GM12865 (cell line): ENCODE data around the gene CELF2.

Experiments used
- DNase-seq: peaks from one replicate; pipeline ENCODE4 v3.0.0; 2010; ENCODE audit warnings: low read depth
- H3K4me3 ChIP-seq: 2 replicates; pipeline ENCODE4 v1.5.1; 2011; ENCODE audit warnings: mild to moderate bottlenecking, low read depth, low read length, control low read depth
- CTCF ChIP-seq: IDR thresholded peaks from 2 replicates; pipeline ENCODE4 v1.5.1; 2011; ENCODE audit warnings: low read length, control low read depth, low read depth, inconsistent platforms; ENCODE audit not compliant: insufficient read depth; ENCODE audit errors: missing control alignments

Gene CELF2

GRCh38 chr10:11166550-11166949 lies 148.9 kb downstream of the CELF2 start:
- no peak for TF ChIP-seq CTCF
- H3K4me3 ChIP-seq: peak overlapping the region; percentile 94
- DNase-seq: no peak

DNA sequence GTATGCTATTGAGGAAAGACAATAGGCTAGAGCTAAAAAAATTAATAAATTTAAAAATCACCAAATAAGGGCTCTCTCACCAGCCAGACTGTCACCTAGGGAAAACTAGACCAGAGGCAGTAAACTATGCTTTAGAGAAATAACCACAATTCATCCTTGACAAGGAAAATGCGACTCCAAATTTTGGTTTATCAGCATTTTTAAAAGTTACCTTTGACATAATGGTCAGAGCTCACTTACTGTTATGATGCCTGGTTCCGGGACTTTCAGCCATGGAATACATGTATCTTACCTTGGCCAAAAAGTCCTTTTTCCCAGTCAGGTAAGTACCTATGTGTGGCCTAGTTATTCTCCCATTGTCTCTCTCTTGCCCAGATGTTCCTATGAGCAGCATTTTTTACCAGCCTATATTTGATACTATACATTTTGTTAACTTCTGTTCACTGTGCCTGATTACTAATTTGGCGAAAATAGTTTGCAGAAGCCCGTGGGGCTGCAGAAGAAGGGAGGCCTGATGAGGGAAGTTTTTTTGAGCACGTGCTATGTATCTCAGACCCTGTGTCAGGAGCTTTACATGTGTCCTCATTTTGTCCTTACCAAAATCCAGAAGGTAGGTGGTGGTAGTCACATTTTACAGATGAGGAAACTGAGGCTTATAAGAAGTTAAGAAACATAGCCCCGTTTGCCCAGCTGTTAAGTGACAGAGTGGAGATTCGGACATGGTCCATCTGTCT lies 149.7 kb downstream of the CELF2 start:
- DNase-seq: no peak
- peak overlapping the region; percentile 94 for H3K4me3 ChIP-seq
- TF ChIP-seq CTCF: no peak

DNA sequence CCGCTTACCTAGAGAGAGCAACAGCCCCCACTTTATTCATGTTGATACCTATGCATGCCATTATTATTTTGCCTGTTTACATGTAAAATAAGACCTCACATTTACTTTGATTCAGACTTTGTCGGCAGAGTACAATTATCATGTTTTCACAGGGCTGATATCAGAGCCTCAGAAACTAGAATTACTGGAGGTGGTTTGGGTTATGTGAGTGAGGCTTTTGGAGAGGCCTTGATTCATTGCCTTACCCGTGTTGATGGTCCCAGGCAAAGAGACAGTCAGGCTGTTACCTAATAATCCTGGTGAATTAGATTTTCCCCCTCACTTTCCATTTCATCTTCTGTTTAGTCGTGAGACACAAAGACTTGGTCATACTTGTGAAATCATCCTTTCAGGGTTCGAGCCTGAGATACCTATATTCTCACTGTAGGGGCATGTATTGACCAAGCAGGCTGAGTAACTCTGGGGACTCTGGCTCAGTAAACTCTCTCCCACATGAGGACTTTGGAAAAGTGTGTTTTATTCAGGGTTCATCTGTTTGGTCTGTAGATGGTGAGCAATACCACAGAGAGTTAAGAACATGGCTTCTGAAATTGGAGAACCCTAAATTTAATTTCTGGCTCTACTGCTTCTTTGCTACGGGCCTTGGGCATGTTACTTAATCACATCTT lies 150.9 kb downstream of the CELF2 start:
- peak; percentile 31 for DNase-seq
- peak overlapping the region; percentile 94 for H3K4me3 ChIP-seq

DNA sequence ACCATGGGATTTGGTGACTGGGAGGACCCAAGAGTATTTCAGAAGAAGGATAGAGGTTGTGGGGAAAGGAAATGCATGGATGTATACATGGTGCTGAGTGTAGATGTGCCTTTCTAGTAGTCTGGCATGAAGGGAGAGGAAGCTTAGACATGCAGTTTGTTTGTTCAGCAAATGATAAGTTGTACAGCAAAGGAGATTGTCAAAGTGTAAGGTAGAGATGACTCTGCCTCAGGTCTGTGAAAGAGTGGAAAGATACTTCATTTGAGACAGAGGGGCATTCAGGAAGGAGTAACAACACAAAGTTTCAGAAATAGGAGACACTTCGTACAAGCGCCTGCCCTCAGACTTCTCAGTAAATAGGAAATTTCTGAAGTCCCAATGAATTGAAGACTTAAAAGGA lies 152.3 kb downstream of the CELF2 start:
- peak overlapping the region; percentile 94 for H3K4me3 ChIP-seq
- TF ChIP-seq CTCF: no peak
- no peak for DNase-seq

More for the DNA sequence above, 150.9 kb downstream of the CELF2 start:
- no peak for TF ChIP-seq CTCF

DNA sequence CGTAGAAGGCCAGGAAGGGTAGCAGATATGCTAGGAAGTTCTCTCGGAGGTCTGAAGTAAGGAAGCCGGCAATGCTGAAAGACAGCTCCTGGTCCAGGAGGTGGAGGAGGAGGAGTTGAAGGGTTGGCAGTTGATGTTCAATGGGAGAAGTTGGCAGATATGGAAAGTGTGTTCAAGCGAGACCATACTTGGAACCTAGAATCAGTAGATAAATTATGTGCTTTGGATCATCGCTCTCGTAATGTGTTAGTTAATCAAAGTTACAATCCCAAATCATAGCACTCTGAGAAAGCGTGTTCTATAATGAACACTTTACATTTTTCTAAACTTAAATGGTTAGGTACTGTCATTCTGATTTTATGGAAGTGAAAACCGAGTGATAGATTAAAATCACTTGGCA lies 152.9 kb downstream of the CELF2 start:
- peak overlapping the region; percentile 94 for H3K4me3 ChIP-seq
- no peak for TF ChIP-seq CTCF
- DNase-seq: no peak

GRCh38 chr10:11170993-11171851 lies 153.6 kb downstream of the CELF2 start:
- H3K4me3 ChIP-seq: peak overlapping the region; percentile 94
- peak; percentile 71 for DNase-seq
- TF ChIP-seq CTCF: no peak
